HFFc6 (cell line): Measurements from ENCODE around the gene GFRA1. TPM values are rescaled to one million over a fixed set of nuclear protein-coding genes. Genes with fewer than 3 reads are reported as not detected.

Experiments used
- DNase-seq: peaks from one replicate; pipeline ENCODE4 v3.0.0-alpha.2; 2018
- H3K27ac Mint-ChIP-seq: 2 replicates; pipeline ENCODE4 v1.8.0; 2020; ENCODE audit warnings: mild to moderate bottlenecking, mixed read lengths
- H3K27me3 Mint-ChIP-seq: 2 replicates; pipeline ENCODE4 v1.8.0; 2021; ENCODE audit warnings: mild to moderate bottlenecking, moderate library complexity, mixed read lengths; ENCODE audit not compliant: insufficient read depth
- H3K36me3 Mint-ChIP-seq: 2 replicates; pipeline ENCODE4 v1.8.0; 2021; ENCODE audit warnings: low read depth, mixed read lengths
- H3K4me1 Mint-ChIP-seq: 2 replicates; pipeline ENCODE4 v1.8.0; 2020; ENCODE audit warnings: low read depth, mixed read lengths
- H3K4me3 Mint-ChIP-seq: 2 replicates; pipeline ENCODE4 v1.8.0; 2020; ENCODE audit warnings: mild to moderate bottlenecking, moderate library complexity, mixed read lengths
- H3K9me3 Mint-ChIP-seq: 2 replicates; pipeline ENCODE4 v1.8.0; 2020; ENCODE audit warnings: mild to moderate bottlenecking, mixed read lengths
- total RNA-seq, 6 experiments: library from RNA; stranded (reverse); fragmentation: NEBNext Ultra II Directional; extraction: Animal tissue kit (Norgen Biotek cat#: 25700); gene quantifications; 2 replicates in 1 of 6; 3 replicates in 5 of 6; pipeline ENCODE4 v1.2.3, GENCODE V29; 2021
- TF ChIP-seq, protein P1 (sequence below): fragments of 200-600 bp; sonication (generic); IDR thresholded peaks from 2 replicates; pipeline ENCODE4 v1.5.0; 2021; ENCODE audit warnings: antibody characterized with exemption, mild to moderate bottlenecking

Gene GFRA1
- total RNA-seq, 6 experiments from 2014 or later: 7.3 to 17.2 (median 15.9) TPM

DNA sequence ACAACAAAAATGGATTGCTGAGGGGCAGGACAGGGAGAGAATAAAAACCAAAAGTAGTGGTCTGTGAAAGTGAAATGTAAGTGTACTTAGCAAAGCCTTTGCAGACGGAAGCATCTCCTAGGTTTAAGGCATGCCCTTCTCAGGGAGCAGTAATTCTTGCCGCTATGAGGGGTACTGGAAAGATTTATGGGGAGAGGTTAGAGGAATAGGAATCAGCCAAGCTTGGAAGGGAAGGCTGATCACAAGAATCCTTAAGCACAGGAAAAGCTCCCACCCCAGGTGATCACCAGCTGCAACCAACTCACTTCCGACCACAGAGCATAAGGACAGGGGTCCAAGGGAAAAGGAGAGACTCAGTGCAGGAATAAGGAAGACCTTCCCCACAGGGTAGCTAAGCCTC lies 10.3 kb downstream of the GFRA1 start:
- TF ChIP-seq, protein P1, sequence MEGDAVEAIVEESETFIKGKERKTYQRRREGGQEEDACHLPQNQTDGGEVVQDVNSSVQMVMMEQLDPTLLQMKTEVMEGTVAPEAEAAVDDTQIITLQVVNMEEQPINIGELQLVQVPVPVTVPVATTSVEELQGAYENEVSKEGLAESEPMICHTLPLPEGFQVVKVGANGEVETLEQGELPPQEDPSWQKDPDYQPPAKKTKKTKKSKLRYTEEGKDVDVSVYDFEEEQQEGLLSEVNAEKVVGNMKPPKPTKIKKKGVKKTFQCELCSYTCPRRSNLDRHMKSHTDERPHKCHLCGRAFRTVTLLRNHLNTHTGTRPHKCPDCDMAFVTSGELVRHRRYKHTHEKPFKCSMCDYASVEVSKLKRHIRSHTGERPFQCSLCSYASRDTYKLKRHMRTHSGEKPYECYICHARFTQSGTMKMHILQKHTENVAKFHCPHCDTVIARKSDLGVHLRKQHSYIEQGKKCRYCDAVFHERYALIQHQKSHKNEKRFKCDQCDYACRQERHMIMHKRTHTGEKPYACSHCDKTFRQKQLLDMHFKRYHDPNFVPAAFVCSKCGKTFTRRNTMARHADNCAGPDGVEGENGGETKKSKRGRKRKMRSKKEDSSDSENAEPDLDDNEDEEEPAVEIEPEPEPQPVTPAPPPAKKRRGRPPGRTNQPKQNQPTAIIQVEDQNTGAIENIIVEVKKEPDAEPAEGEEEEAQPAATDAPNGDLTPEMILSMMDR: no peak
- Mint-ChIP-seq H3K36me3 (no peaks in the 10 kb centered on the region), H3K4me3 (no peak overlapping the region), H3K4me1 (no peaks in the 10 kb centered on the region), H3K27me3 (peaks cover 2% of the 10 kb centered on the region), H3K9me3 (no peaks in the 10 kb centered on the region), H3K27ac (no peak overlapping the region)
- DNase-seq: no peak

DNA sequence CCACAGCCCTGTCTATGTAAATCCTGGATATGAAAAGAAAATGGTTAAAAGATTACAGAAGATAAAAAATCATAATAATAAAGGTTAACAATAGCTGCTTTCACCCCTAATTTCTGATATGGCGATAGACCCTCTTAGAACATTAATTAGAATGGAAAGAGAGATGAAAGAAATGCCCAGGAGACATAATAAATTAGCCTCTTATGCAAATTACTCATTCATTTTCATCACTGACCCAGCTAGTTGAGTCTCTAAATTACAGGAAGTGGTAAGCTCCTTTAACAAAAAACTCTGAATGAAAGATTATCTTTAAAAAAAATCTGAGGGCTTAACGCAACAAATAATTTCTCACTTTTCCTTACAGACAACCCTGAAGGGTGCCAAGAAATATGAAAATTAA lies 12.4 kb downstream of the GFRA1 start:
- peaks cover 7% of the 10 kb centered on the region; the same call in 1 of the 2 replicates for H3K4me1 Mint-ChIP-seq
- no peaks in the 10 kb centered on the region; the same call in none of the 2 replicates for H3K27me3 Mint-ChIP-seq
- TF ChIP-seq, protein P1: no peak
- no peak overlapping the region for H3K4me3 Mint-ChIP-seq
- H3K27ac Mint-ChIP-seq: no peak overlapping the region
- DNase-seq: no peak
- H3K9me3 Mint-ChIP-seq: no peaks in the 10 kb centered on the region
- no peaks in the 10 kb centered on the region for H3K36me3 Mint-ChIP-seq

DNA sequence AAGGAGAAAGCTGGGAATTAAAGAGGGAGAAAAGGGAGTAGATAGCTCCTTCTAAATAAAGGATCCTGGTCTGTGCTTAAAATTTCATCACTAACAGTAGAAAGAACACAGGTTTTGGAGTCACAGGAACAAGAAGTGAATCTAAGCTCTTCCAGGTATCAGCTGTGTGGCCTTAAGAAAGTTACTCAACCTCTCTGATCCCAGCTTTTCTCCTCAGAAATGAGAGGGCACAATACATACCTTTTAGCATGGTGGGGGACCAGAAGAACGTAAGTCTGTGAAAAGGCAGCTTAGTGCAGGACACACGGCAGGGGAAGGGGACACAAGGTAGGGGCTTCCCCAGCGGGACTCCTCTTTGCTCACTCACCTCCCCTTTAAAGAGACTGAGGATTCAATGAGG lies 13.4 kb downstream of the GFRA1 start:
- Mint-ChIP-seq H3K27me3 (no peaks in the 10 kb centered on the region; the same call in none of the 2 replicates), H3K36me3 (no peaks in the 10 kb centered on the region), H3K4me3 (no peak overlapping the region), H3K27ac (no peak overlapping the region), H3K9me3 (no peaks in the 10 kb centered on the region), H3K4me1 (peaks cover 10% of the 10 kb centered on the region; the same call in 1 of the 2 replicates)
- TF ChIP-seq, protein P1: no peak
- DNase-seq: no peak

- no peaks in the 10 kb centered on the region for H3K36me3 Mint-ChIP-seq
- peaks cover 10% of the 10 kb centered on the region; the same call in 1 of the 2 replicates for H3K4me1 Mint-ChIP-seq
- no peak overlapping the region for H3K27ac Mint-ChIP-seq
- TF ChIP-seq, protein P1: no peak
- DNase-seq: no peak
- no peaks in the 10 kb centered on the region; the same call in none of the 2 replicates for H3K27me3 Mint-ChIP-seq
- H3K9me3 Mint-ChIP-seq: no peaks in the 10 kb centered on the region
- no peak overlapping the region for H3K4me3 Mint-ChIP-seq
Observed at GRCh38 chr10:116257785-116258184, 15.2 kb downstream of the GFRA1 start.

GRCh38 chr10:116256752-116257259 lies 16.2 kb downstream of the GFRA1 start:
- Mint-ChIP-seq H3K27me3 (no peaks in the 10 kb centered on the region; the same call in none of the 2 replicates), H3K4me1 (peaks cover 10% of the 10 kb centered on the region; the same call in 1 of the 2 replicates), H3K4me3 (no peak overlapping the region), H3K36me3 (no peaks in the 10 kb centered on the region), H3K27ac (no peak overlapping the region), H3K9me3 (no peaks in the 10 kb centered on the region)
- TF ChIP-seq, protein P1: no peak
- DNase-seq: no peak
